Duodenal mucosa (tissue), 2 donors: ENCODE data around the gene C1orf116.
A peak's percentile ranks its signal among the peaks of the same experiment; 100 is the strongest.

Source experiments
- H3K27ac ChIP-seq: one replicate; pipeline ENCODE4 v1.7.0; 2013; ENCODE audit warnings: low read depth, low read length
- H3K27me3 ChIP-seq, 2 donors: one replicate each; pipeline ENCODE4 v1.7.0; 2013; ENCODE audit warnings: low read length in 2 of 2, control low read depth in 1 of 2; ENCODE audit not compliant: insufficient read depth in 2 of 2, control insufficient read depth in 1 of 2
- H3K36me3 ChIP-seq, 2 donors: one replicate each; pipeline ENCODE4 v1.7.0; 2013; ENCODE audit warnings: low read length in 2 of 2, control low read depth in 1 of 2; ENCODE audit not compliant: insufficient read depth in 2 of 2, control insufficient read depth in 1 of 2
- H3K4me1 ChIP-seq, 2 donors: one replicate each; pipeline ENCODE4 v1.7.0; 2013; ENCODE audit warnings: low read length in 2 of 2, control low read depth in 1 of 2; ENCODE audit not compliant: insufficient read depth in 2 of 2, control insufficient read depth in 1 of 2
- H3K4me3 ChIP-seq, 2 donors: one replicate each; pipeline ENCODE4 v1.7.0; 2013; ENCODE audit warnings: low read length in 2 of 2, low read depth in 1 of 2
- H3K9ac ChIP-seq, 2 donors: one replicate each; pipeline ENCODE4 v1.7.0; 2013; ENCODE audit warnings: low read length in 2 of 2, low read depth in 1 of 2
- H3K9me3 ChIP-seq, 2 donors: one replicate each; pipeline ENCODE4 v1.7.0; 2013; ENCODE audit warnings: low read length in 2 of 2, control low read depth in 1 of 2; ENCODE audit not compliant: control insufficient read depth in 1 of 2

Gene C1orf116

GRCh38 chr1:206979379-206980043 is 53.0 kb downstream of the C1orf116 start:
- Histone ChIP-seq H3K9me3 (no peaks in the 10 kb centered on the region), H3K4me1 (peaks cover 22 to 42% of the 10 kb centered on the region in 2 donors), H3K4me3 (no peak overlapping the region), H3K27ac (no peak overlapping the region), H3K36me3 (no peaks in the 10 kb centered on the region), H3K27me3 (no peaks in the 10 kb centered on the region), H3K9ac (no peak overlapping the region)

- Histone ChIP-seq H3K27ac (no peak overlapping the region), H3K27me3 (no peaks in the 10 kb centered on the region), H3K4me3 (no peak overlapping the region), H3K36me3 (no peaks in the 10 kb centered on the region), H3K9ac (no peak overlapping the region), H3K4me1 (peaks cover 34 to 54% of the 10 kb centered on the region in 2 donors), H3K9me3 (no peaks in the 10 kb centered on the region)
These were observed 54.3 kb downstream of the C1orf116 start for GRCh38 chr1:206978259-206978658.

GRCh38 chr1:206975306-206975705 is 57.2 kb downstream of the C1orf116 start:
- Histone ChIP-seq H3K9ac (no peak overlapping the region), H3K4me1 (peaks cover 56 to 78% of the 10 kb centered on the region in 2 donors), H3K27ac (no peak overlapping the region), H3K27me3 (no peaks in the 10 kb centered on the region), H3K36me3 (no peaks in the 10 kb centered on the region), H3K4me3 (no peak overlapping the region), H3K9me3 (no peaks in the 10 kb centered on the region)

GRCh38 chr1:206974140-206974539 is 58.4 kb downstream of the C1orf116 start:
- no peak overlapping the region for H3K27ac ChIP-seq
- H3K9me3 ChIP-seq, result no peaks in the 10 kb centered on the region
- H3K9ac ChIP-seq, result no peak overlapping the region
- H3K4me1 ChIP-seq, result peaks cover 59 to 78% of the 10 kb centered on the region in 2 donors
- H3K27me3 ChIP-seq, result no peaks in the 10 kb centered on the region
- H3K4me3 ChIP-seq, result no peak overlapping the region
- H3K36me3 ChIP-seq, result no peaks in the 10 kb centered on the region

GRCh38 chr1:206972728-206973127 is 59.8 kb downstream of the C1orf116 start:
- H3K4me1 ChIP-seq, result peaks cover 72 to 84% of the 10 kb centered on the region in 2 donors
- H3K36me3 ChIP-seq, result no peaks in the 10 kb centered on the region
- H3K27ac ChIP-seq, result peak overlapping the region; percentile 11
- H3K27me3 ChIP-seq, result no peaks in the 10 kb centered on the region
- peak overlapping the region; percentile 21 to 28 for H3K9ac ChIP-seq
- no peak overlapping the region for H3K4me3 ChIP-seq
- H3K9me3 ChIP-seq, result no peaks in the 10 kb centered on the region

GRCh38 chr1:206971029-206971655 is 61.4 kb downstream of the C1orf116 start:
- H3K27ac ChIP-seq, result peak overlapping the region; percentile 32
- H3K9ac ChIP-seq, result no peak overlapping the region
- no peaks in the 10 kb centered on the region for H3K9me3 ChIP-seq
- H3K4me1 ChIP-seq, result peaks cover 82 to 87% of the 10 kb centered on the region in 2 donors
- H3K36me3 ChIP-seq, result no peaks in the 10 kb centered on the region
- no peaks in the 10 kb centered on the region for H3K27me3 ChIP-seq
- H3K4me3 ChIP-seq, result peak overlapping the region in 1 of 2 donors; percentile 31

- Histone ChIP-seq H3K9ac (peak within 1 kb of the TSS in 1 of 2 donors; percentile 22), H3K4me3 (peak within 1 kb of the TSS in 1 of 2 donors; percentile 31), H3K27ac (peak within 1 kb of the TSS; percentile 76), H3K4me1 (peaks cover 83 to 89% of the 10 kb centered on the region in 2 donors), H3K36me3 (no peaks in the 10 kb centered on the region), H3K27me3 (no peaks in the 10 kb centered on the region), H3K9me3 (no peaks in the 10 kb centered on the region)
These were observed 62.1 kb downstream of the C1orf116 start, which contains the start of gene FCAMR for GRCh38 chr1:206970446-206970845. Gene FCAMR, minus strand, starts transcription at chr1:206970460. Its CDS starts 335 bp downstream, at chr1:206970125.

- Histone ChIP-seq H3K4me1 (peaks cover 79 to 87% of the 10 kb centered on the region in 2 donors), H3K4me3 (peak overlapping the region in 1 of 2 donors; percentile 8), H3K9me3 (no peaks in the 10 kb centered on the region), H3K27me3 (no peaks in the 10 kb centered on the region), H3K9ac (no peak overlapping the region), H3K27ac (peak overlapping the region; percentile 76), H3K36me3 (no peaks in the 10 kb centered on the region)
These were observed 63.5 kb downstream of the C1orf116 start for GRCh38 chr1:206969090-206969489.
